Measurements from ENCODE around the gene CCL21.

- peak in 1 of 3 experiments; percentile 14 for TF ChIP-seq CTCF (optimal IDR thresholded peaks at IDR 0.05 in 1 of 3, IDR thresholded peaks at IDR 0.05 in 1 of 3, conservative IDR thresholded peaks at IDR 0.05 in 1 of 3; ENCODE audit: extremely low read depth in 1 of 3, insufficient read depth in 2 of 3, low read length in 3 of 3)
- TF ChIP-seq EZH2 (IDR thresholded peaks at IDR 0.05; ENCODE audit: low read length) = no peak
Observed at GRCh38 chr9:34759432-34760134, 49.6 kb upstream of the CCL21 start.
